ENCODE results near the gene CBARP. TPM values are rescaled to one million over a fixed set of nuclear protein-coding genes. Genes with fewer than 3 reads are reported as not detected.

CBARP gene
- total and polyA plus RNA-seq, 2 of the 13 experiments (the other 11 are each of a cell fraction or from before 2014, with no cell fraction given): 1.2 to 1.4 TPM

DNA sequence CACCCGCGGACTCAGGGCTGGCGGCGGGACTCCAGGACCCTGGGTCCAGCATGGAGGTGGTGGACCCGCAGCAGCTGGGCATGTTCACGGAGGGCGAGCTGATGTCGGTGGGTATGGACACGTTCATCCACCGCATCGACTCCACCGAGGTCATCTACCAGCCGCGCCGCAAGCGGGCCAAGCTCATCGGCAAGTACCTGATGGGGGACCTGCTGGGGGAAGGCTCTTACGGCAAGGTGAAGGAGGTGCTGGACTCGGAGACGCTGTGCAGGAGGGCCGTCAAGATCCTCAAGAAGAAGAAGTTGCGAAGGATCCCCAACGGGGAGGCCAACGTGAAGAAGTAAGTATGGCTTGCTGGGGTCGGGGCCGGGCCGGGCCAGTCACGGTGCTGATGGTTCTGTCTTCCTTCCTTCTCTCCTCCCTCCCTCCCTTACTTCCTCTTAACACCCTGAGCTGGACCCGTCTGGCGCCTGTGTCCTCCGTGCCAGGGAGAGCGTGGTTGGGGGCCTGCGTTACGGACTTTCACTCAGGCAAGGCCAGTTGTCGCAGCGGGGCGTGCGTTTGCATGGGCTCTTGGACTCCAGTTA, 30.8 kb downstream of the CBARP start (continued):
- no peak for TF ChIP-seq RERE (CRISPR knock-in tag; IDR thresholded peaks at IDR 0.05; ENCODE audit: low read depth)
- no peak for TF ChIP-seq ZNF780A (CRISPR knock-in tag; IDR thresholded peaks at IDR 0.05)
- TF ChIP-seq GABPB1 (CRISPR knock-in tag; IDR thresholded peaks at IDR 0.05): no peak; the same call in 1 of the 2 replicates
- TF ChIP-seq KLF16 (CRISPR knock-in tag; IDR thresholded peaks at IDR 0.05): no peak
- no peak for TF ChIP-seq CHCHD3 (CRISPR knock-in tag; IDR thresholded peaks at IDR 0.05)
- peak; percentile 44; the same call in 1 of the 2 replicates for TF ChIP-seq KDM5B (CRISPR knock-in tag; IDR thresholded peaks at IDR 0.05; ENCODE audit: borderline replicate concordance)
- no peak for TF ChIP-seq ZNF713 (CRISPR knock-in tag; IDR thresholded peaks at IDR 0.05)
- TF ChIP-seq, protein P1, sequence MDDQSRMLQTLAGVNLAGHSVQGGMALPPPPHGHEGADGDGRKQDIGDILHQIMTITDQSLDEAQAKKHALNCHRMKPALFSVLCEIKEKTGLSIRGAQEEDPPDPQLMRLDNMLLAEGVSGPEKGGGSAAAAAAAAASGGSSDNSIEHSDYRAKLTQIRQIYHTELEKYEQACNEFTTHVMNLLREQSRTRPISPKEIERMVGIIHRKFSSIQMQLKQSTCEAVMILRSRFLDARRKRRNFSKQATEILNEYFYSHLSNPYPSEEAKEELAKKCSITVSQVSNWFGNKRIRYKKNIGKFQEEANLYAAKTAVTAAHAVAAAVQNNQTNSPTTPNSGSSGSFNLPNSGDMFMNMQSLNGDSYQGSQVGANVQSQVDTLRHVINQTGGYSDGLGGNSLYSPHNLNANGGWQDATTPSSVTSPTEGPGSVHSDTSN (CRISPR knock-in tag; IDR thresholded peaks at IDR 0.05; ENCODE audit: borderline replicate concordance): no peak
- TF ChIP-seq, protein P2, sequence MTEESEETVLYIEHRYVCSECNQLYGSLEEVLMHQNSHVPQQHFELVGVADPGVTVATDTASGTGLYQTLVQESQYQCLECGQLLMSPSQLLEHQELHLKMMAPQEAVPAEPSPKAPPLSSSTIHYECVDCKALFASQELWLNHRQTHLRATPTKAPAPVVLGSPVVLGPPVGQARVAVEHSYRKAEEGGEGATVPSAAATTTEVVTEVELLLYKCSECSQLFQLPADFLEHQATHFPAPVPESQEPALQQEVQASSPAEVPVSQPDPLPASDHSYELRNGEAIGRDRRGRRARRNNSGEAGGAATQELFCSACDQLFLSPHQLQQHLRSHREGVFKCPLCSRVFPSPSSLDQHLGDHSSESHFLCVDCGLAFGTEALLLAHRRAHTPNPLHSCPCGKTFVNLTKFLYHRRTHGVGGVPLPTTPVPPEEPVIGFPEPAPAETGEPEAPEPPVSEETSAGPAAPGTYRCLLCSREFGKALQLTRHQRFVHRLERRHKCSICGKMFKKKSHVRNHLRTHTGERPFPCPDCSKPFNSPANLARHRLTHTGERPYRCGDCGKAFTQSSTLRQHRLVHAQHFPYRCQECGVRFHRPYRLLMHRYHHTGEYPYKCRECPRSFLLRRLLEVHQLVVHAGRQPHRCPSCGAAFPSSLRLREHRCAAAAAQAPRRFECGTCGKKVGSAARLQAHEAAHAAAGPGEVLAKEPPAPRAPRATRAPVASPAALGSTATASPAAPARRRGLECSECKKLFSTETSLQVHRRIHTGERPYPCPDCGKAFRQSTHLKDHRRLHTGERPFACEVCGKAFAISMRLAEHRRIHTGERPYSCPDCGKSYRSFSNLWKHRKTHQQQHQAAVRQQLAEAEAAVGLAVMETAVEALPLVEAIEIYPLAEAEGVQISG (CRISPR knock-in tag; IDR thresholded peaks at IDR 0.05): no peak
- TF ChIP-seq, protein P3, sequence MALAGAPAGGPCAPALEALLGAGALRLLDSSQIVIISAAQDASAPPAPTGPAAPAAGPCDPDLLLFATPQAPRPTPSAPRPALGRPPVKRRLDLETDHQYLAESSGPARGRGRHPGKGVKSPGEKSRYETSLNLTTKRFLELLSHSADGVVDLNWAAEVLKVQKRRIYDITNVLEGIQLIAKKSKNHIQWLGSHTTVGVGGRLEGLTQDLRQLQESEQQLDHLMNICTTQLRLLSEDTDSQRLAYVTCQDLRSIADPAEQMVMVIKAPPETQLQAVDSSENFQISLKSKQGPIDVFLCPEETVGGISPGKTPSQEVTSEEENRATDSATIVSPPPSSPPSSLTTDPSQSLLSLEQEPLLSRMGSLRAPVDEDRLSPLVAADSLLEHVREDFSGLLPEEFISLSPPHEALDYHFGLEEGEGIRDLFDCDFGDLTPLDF (CRISPR knock-in tag; IDR thresholded peaks at IDR 0.05): no peak
- TF ChIP-seq HDAC1 (CRISPR knock-in tag; IDR thresholded peaks at IDR 0.05): peak; percentile 18
- TF ChIP-seq ZNF263 (CRISPR knock-in tag; IDR thresholded peaks at IDR 0.05): no peak
- 0 out of 2 replicates have a peak, but pooled peaks have one; percentile 47 for TF ChIP-seq ZNF772 (CRISPR knock-in tag; IDR thresholded peaks at IDR 0.05)
- TF ChIP-seq ZNF431 (CRISPR knock-in tag; IDR thresholded peaks at IDR 0.05; ENCODE audit: borderline replicate concordance, low read depth): no peak
- no peak for TF ChIP-seq FOSL1 (CRISPR knock-in tag; IDR thresholded peaks at IDR 0.05; ENCODE audit: borderline replicate concordance)
- no peak for TF ChIP-seq CREB3 (CRISPR knock-in tag; IDR thresholded peaks at IDR 0.05)
- TF ChIP-seq ZNF75D (CRISPR knock-in tag; IDR thresholded peaks at IDR 0.05; ENCODE audit: borderline replicate concordance): no peak
- TF ChIP-seq MYC (CRISPR knock-in tag; IDR thresholded peaks at IDR 0.05; ENCODE audit: borderline replicate concordance): no peak; the same call in 1 of the 2 replicates
